ENCODE measurements around the gene FOXL3. TPM values are rescaled to one million over a fixed set of nuclear protein-coding genes. Genes with fewer than 3 reads are reported as not detected.
A peak's percentile ranks its signal among the peaks of the same experiment; 100 is the strongest.

The FOXL3 gene
- total RNA-seq, 1 experiment from 2014 or later, result not detected

GRCh38 chr7:266851-267840 is 22.8 kb upstream of the FOXL3 start:
- no peaks in the 10 kb centered on the region for H3K23me2 ChIP-seq (ENCODE audit: insufficient read length, low read depth, low read length, poor library complexity, severe bottlenecking)
- no peak overlapping the region for H3K9ac ChIP-seq (ENCODE audit: extremely low read depth, insufficient read length, low read length)
- no peak overlapping the region for H3T11ph ChIP-seq (ENCODE audit: low read length)
- no peak overlapping the region for H2BK15ac ChIP-seq (ENCODE audit: low read depth, low read length)
- peaks cover 62 to 74% of the 10 kb centered on the region in 2 experiments for H3K9me3 Mint-ChIP-seq
- no peak overlapping the region for H2BK5ac ChIP-seq (ENCODE audit: insufficient read length, low read length)
- no peak overlapping the region for H2BK20ac ChIP-seq (ENCODE audit: low read depth, low read length, poor library complexity, severe bottlenecking)
- DNase-seq, result peak; percentile 79
- peak; percentile 75 for TF ChIP-seq CTCF (conservative IDR thresholded peaks at IDR 0.05)
- H3K14ac ChIP-seq (ENCODE audit: insufficient read depth, low read length), result no peak overlapping the region
- no peak overlapping the region for H2AK5ac ChIP-seq (ENCODE audit: insufficient read length, low read length)
- no peak overlapping the region for H4K5ac ChIP-seq (ENCODE audit: insufficient read length, low read depth, low read length)
- H4K8ac ChIP-seq (replicated peaks; ENCODE audit: insufficient read length, low read depth, low read length), result no peak overlapping the region
- no peak overlapping the region for H3K18ac ChIP-seq (ENCODE audit: insufficient read length, low read depth, low read length)
- no peak overlapping the region for H3K4ac ChIP-seq (ENCODE audit: low read depth, low read length)
- no peaks in the 10 kb centered on the region for H3K27me3 ChIP-seq (ENCODE audit: insufficient read depth, low read length)
- H4K91ac ChIP-seq (ENCODE audit: insufficient read length, low read depth, low read length), result no peak overlapping the region
- H2AFZ ChIP-seq (ENCODE audit: low read length), result no peak overlapping the region
- H3K27ac Mint-ChIP-seq, result no peak overlapping the region; a peak in 1 of 7 replicates
- no peak overlapping the region for H2BK120ac ChIP-seq (ENCODE audit: low read depth, low read length, poor library complexity, severe bottlenecking)
- no peaks in the 10 kb centered on the region for H3K79me2 ChIP-seq (ENCODE audit: insufficient read depth, low read length)
- no peak overlapping the region for H3K27ac ChIP-seq (ENCODE audit: insufficient read length, low read depth, low read length)
- no peak overlapping the region for H3K4me2 ChIP-seq (ENCODE audit: insufficient read depth, insufficient read length, low read length)
- H3K4me3 Mint-ChIP-seq, result no peak overlapping the region; a peak in 1 of 5 replicates
- no peaks in the 10 kb centered on the region for H3K4me1 ChIP-seq (ENCODE audit: insufficient read depth, low read length)
- H3K56ac ChIP-seq (ENCODE audit: insufficient read length, low read depth, low read length), result no peak overlapping the region
- no peaks in the 10 kb centered on the region for H4K20me1 ChIP-seq (ENCODE audit: control insufficient read depth, insufficient read depth, insufficient read length)
- peaks cover 19 to 30% (median 21%) of the 10 kb centered on the region in 3 experiments for H3K36me3 Mint-ChIP-seq (ENCODE audit: insufficient read depth in 1 of 3, low read depth in 3 of 3)
- no peaks in the 10 kb centered on the region for H3K4me1 Mint-ChIP-seq
- no peak overlapping the region for H2BK12ac ChIP-seq (ENCODE audit: insufficient read length, low read depth, low read length)
- WGBS (ENCODE audit: extremely low coverage, insufficient read length, low lambda C conversion rate), result no CpG with 5 or more reads among the region's 45 CpGs
- H3K79me1 ChIP-seq (ENCODE audit: insufficient read depth, low read depth, low read length, poor library complexity, severe bottlenecking), result no peaks in the 10 kb centered on the region
- H3K9me3 ChIP-seq (ENCODE audit: control insufficient read depth, low read depth, low read length), result peaks cover 14% of the 10 kb centered on the region
- peaks cover 45% of the 10 kb centered on the region for H3K27me3 Mint-ChIP-seq (ENCODE audit: low read depth)
- H3K23ac ChIP-seq (ENCODE audit: insufficient read length, low read depth, low read length), result no peak overlapping the region
